Omental fat pad (tissue), 4 donors: ENCODE results near the gene MEIOB. TPM values are rescaled to one million over a fixed set of nuclear protein-coding genes. Genes with fewer than 3 reads are reported as not detected.

Source experiments
- ATAC-seq: fragments of 150-250 bp; one replicate; pipeline ENCODE4 v1.9.1; 2016; ENCODE audit warnings: mild to moderate bottlenecking, moderate library complexity; ENCODE audit not compliant: low FRiP score
- DNase-seq: peaks from one replicate; pipeline ENCODE4 v3.0.0-alpha.2; 2019; ENCODE audit warnings: low spot score
- total RNA-seq, 4 donors: library from RNA; depleted of rRNA; stranded (reverse); fragments of >200 nt; gene quantifications; one replicate each; pipeline ENCODE4 v1.1.0, GENCODE V29; 2016
- TF ChIP-seq, protein P1 (sequence below), 3 donors: fragments of 450-650 bp; IDR thresholded peaks; one replicate each; pipeline ENCODE4 v1.5.1; 2016 to 2017; ENCODE audit warnings: antibody characterized with exemption in 3 of 3, mild to moderate bottlenecking in 3 of 3, moderate library complexity in 2 of 3

The MEIOB gene
- total RNA-seq, 4 donors from 2014 or later: 1.7 TPM; not detected in 3

DNA sequence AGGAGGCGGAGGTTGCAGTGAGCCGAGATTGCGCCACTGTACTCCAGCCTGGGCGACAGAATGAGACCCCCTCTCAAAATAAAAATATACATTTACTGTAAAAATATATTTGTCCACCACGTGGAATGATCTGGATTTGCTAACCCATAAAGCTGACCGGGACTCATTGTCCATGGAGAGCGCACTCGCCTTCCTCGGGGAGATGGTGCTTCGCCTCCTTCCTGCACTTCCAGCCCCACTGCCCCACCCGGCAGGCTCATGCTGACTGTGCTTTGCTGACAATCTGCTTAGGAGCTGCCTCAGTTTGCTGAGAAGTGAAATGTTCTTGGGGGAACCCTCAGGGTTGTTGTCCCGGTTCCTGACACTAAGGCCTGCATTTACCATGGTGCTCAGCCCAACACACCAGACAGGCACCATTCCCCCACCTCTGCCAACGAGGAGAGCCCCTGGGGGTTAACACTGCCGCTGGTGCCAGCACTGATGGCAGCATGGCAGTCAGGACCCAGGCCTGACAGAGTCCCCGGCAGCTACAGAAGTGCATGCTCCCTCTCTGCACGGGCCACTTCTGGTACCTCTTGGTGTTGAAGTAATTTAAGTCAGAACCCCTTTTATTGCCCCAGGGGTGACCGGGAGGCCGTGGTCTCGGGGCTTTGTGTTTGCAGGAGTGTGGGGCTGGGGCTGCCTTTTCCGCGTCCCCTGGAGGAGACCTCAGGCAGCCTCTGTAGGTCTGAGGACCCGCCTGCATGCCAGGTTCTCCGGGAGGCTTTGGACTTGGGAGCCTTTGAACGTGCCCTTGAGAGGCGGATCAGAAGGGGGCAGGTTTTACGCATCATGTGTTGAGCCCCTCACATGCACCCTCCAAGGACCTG is 86.8 kb downstream of the MEIOB start:
- DNase-seq (no peak), ATAC-seq (no peak)
- TF ChIP-seq, protein P1, sequence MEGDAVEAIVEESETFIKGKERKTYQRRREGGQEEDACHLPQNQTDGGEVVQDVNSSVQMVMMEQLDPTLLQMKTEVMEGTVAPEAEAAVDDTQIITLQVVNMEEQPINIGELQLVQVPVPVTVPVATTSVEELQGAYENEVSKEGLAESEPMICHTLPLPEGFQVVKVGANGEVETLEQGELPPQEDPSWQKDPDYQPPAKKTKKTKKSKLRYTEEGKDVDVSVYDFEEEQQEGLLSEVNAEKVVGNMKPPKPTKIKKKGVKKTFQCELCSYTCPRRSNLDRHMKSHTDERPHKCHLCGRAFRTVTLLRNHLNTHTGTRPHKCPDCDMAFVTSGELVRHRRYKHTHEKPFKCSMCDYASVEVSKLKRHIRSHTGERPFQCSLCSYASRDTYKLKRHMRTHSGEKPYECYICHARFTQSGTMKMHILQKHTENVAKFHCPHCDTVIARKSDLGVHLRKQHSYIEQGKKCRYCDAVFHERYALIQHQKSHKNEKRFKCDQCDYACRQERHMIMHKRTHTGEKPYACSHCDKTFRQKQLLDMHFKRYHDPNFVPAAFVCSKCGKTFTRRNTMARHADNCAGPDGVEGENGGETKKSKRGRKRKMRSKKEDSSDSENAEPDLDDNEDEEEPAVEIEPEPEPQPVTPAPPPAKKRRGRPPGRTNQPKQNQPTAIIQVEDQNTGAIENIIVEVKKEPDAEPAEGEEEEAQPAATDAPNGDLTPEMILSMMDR (IDR thresholded peaks at IDR 0.05): no peak

Other genes starting within 250 kb of the MEIOB start
- 10 to 100 TPM; 22.7 to 28.5 (median 23.8) TPM for gene JPT2, start 193.9 kb downstream of the MEIOB start, total RNA-seq
- gene MAPK8IP3, start 166.0 kb downstream of the MEIOB start, total RNA-seq: 10 to 100 TPM; 27.3 to 73.3 (median 51.6) TPM
- gene NME3, start 100.6 kb downstream of the MEIOB start, total RNA-seq: 10 to 100 TPM; 51.4 to 83.2 (median 69.6) TPM
- 10 to 100 TPM in 1 of 4 donors, 1 to 10 TPM in 3; 5.9 to 16.2 (median 7.1) TPM for gene EME2, start 99.4 kb downstream of the MEIOB start, total RNA-seq
- 10 to 100 TPM; 56.8 to 84.2 (median 78.6) TPM for gene MRPS34, start 99.0 kb downstream of the MEIOB start, total RNA-seq
- gene SPSB3, start 89.6 kb downstream of the MEIOB start, total RNA-seq: 10 to 100 TPM; 39.5 to 88.1 (median 50.7) TPM
- gene NUBP2, start 89.2 kb downstream of the MEIOB start, total RNA-seq: 10 to 100 TPM; 49.2 to 85.9 (median 60.2) TPM
- gene IGFALS, start 78.5 kb downstream of the MEIOB start, total RNA-seq: under 1 TPM in 2 of 4 donors, not detected in 2; 0.19 to 0.50 TPM
- 100 to 1,000 TPM in 1 of 4 donors, 10 to 100 TPM in 3; 69.8 to 130 (median 81.5) TPM for gene HAGH, start 45.3 kb downstream of the MEIOB start, total RNA-seq
- gene FAHD1, start 45.0 kb downstream of the MEIOB start, total RNA-seq: 10 to 100 TPM; 32.3 to 46.3 (median 34.1) TPM
- gene HS3ST6, start 46.3 kb upstream of the MEIOB start, total RNA-seq: not detected
- gene MSRB1, start 71.0 kb upstream of the MEIOB start, total RNA-seq: 10 to 100 TPM in 3 of 4 donors, 1 to 10 TPM in 1; 9.6 to 64.0 (median 17.1) TPM
- gene RPL3L, start 82.5 kb upstream of the MEIOB start, total RNA-seq: not detected
- gene NDUFB10, start 87.4 kb upstream of the MEIOB start, total RNA-seq: 100 to 1,000 TPM; 144 to 240 (median 183) TPM
- gene RPS2, start 92.7 kb upstream of the MEIOB start, total RNA-seq: 1,000 to 10,000 TPM; 1,362 to 1,656 (median 1,543) TPM
- gene RNF151, start 94.7 kb upstream of the MEIOB start, total RNA-seq: not detected
- 10 to 100 TPM; 32.2 to 44.3 (median 34.3) TPM for gene TBL3, start 99.9 kb upstream of the MEIOB start, total RNA-seq
- not detected for gene NOXO1, start 109.3 kb upstream of the MEIOB start, total RNA-seq
- gene GFER, start 112.0 kb upstream of the MEIOB start, total RNA-seq: 10 to 100 TPM; 11.9 to 18.4 (median 16.0) TPM
- gene SYNGR3, start 117.8 kb upstream of the MEIOB start, total RNA-seq: 1 to 10 TPM in 1 of 4 donors, under 1 TPM in 1, not detected in 2; 0.28 to 1.6 TPM
- 10 to 100 TPM; 19.1 to 49.0 (median 24.3) TPM for gene ZNF598, start 137.7 kb upstream of the MEIOB start, total RNA-seq
- under 1 TPM in 1 of 4 donors, not detected in 3; 0.48 TPM for gene NPW, start 147.6 kb upstream of the MEIOB start, total RNA-seq
- 100 to 1,000 TPM in 2 of 4 donors, 10 to 100 TPM in 2; 52.8 to 166 (median 84.9) TPM for gene NHERF2, start 154.7 kb upstream of the MEIOB start, total RNA-seq
- 10 to 100 TPM in 3 of 4 donors, 1 to 10 TPM in 1; 7.1 to 18.1 (median 10.9) TPM for gene NTHL1, start 175.7 kb upstream of the MEIOB start, total RNA-seq
- 10 to 100 TPM; 30.0 to 59.4 (median 35.9) TPM for gene TSC2, start 175.8 kb upstream of the MEIOB start, total RNA-seq